AG08396 (cell line): ENCODE results near the gene NPAS2.

Experiments
- DNase-seq: peaks from one replicate; pipeline ENCODE4 v3.0.0; 2012; ENCODE audit warnings: low spot score, mixed read lengths

NPAS2 gene

DNA sequence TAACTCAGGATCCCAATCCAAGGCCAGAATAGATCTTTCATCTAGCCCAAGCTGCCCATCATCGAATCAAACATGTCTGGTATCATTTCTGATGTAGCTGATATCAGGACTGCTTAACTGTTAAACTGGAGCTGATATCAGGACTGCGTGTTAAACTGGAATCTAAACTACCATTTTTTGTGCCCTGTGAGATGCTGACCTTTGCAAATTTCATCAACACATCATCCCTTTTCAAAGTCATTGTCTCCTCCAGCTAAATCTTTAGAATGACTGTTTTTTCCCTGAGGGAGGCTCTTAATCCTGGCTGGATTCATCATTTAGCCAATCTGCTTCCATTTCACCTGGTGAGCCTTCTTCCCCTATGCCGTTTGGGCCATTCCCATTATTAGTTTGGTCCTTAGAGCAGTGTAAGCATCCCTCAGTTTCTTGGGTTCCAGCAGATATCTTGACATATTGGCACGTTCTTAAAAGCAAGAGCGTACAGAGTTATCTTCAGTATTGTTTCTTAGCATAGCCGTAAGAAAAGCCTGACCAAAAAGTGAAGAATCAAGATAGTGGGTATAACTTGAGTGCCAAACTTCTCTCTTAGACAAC lies 194.4 kb downstream of the NPAS2 start:
- DNase-seq: no peak

DNA sequence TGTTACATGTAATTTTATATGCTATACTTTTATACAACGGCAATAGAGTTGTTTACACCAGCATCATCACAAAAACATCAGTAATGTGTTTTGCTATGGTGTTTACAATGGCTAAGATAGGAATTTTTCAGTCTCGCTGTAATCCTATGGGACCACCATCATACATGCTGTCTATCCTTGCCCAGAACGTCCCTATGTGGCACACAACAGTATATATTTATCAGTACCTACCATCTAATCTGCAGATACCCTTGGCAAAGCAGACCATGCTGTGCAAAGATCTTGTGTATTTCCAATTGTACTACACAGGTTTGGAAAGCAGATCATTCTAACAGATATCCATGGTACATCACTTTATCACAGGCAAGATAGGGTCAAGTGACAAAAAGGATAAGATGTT lies 197.4 kb downstream of the NPAS2 start:
- DNase-seq: no peak

DNA sequence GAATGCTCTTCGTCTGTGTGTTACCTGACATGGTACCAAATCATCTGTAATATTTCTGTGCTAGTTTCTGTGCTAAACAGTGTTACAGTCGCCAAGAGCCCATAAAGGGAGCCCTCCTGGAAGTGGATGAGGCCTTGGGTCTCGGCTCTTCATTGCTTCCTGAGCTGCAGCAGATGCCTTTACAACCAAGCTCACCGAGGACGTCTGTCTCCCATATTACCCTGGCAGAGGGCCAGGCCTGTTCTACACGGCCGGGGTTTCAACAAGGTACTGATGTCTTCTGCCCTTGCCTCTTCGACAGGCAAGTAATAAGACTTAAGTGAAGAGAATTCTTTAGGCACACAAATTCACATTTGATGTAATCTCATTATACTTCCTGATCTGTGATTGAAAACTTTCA lies 199.0 kb downstream of the NPAS2 start:
- no peak for DNase-seq

DNA sequence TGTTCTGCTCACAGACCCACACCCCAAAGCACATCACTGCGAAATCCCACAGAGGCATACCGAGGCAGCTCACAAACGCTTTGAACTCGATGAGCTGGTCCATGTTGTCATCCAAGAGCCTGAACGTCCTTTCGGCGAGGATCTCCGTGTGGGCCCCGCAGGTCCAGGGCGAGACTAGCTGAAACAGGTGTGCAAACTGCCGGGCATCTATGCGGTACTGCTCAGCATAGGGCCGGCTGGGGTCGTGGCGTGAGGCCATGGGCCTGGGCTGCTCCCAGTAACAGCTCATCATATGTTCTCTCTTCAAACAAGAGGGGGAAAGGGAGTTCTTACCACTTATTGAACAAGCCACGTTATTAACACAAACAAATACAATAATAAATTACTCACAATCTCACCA lies 202.3 kb downstream of the NPAS2 start:
- no peak for DNase-seq

DNA sequence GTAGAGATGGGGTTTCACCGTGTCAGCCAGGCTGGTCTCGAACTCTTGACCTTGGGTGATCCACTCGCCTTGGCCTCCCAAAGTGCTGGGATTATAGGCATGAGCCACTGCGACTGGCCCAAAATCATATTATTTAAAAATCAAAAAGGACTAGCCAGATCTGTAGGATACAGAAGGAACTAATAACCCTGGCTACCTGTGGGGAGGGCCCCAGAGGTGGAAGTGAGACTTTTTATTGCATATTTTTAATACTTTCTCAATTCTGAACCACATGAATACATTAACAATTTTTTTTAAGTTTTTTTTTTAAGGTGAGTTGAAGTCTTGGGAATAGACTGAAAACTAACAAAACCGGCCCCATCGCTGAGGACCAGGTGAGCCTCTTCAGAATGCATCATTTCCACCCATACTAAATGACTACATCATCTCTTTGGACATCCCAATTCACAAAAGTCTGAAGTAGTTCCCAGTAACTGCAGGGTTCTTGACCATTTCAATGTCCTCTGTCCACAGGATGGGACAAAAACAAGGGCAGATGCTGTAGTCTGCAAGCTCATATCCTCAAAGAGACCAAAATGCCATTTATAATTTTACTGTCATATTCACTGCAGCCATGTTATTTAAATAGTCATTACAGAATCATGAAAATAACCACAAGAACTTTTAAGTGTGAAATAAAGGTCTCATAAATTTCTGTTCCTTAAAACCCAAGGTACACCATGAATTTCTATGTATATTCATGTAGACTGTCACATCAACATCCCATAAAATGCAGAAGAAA lies 203.6 kb downstream of the NPAS2 start:
- DNase-seq: no peak

DNA sequence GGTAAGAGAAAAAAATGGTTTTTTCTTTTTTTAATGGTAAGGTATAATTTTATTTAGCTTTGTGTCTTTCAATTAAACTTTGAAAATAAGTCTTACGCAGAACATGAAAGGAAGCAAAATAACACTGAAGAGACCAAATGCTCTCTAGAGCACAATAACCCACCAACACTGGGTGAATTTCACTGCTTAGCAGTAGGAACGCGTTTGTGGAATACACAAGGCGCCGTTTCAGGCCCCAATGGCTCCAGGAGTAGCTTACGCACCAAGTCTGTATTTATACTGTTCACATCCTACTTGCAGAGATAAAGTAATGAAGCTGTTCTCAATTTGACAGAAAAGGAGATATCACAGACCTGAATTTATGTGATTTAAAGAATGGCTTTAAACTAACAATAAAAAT lies 205.6 kb downstream of the NPAS2 start:
- DNase-seq: no peak

DNA sequence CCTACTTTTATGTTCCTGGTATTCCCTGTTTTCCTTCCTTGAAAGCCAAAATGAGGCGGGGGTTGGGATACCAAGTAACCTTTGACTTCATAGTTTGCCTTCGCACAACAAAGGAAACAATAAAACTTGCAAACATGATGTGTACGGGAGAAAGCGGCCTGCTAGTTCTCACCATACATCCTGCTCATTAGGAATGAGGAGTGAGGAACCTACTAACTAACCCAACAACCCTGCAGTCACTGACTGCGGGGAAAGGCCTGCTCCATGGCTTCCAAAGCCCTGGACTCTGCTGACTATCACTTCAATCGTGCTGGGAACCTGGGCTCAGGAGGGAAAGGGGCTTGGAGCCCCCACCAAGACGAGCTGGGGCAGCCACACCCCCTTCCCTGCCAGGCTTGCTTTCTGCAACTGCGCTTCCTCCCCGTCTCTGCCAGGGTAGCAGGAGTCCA lies 206.3 kb downstream of the NPAS2 start:
- DNase-seq: no peak

DNA sequence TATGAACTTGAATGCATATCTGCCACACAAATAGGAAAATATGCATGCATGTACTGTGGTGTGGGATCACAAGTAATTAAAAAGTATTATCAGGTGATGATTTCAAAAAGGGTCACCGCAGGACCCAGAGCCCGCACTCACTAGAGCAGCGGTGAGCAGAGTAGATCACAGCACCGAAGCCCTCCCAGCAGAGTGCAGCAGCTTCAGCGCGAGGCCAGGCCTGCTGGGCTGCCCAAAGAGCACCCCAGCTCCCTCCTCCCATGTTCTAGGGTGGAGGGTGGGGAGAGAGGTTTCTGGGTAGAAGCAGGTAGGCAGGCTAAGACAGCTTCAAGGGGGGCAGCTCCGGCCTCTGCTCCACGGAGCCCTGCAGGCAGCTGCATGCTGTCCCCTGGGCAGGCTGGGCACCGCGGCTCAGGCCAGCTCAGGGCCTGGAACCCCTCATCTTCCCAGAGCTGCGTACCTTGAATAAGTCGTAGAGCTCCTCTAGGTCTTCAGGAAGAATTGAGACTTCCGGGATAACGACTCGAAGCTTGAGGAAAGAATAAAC lies 207.1 kb downstream of the NPAS2 start:
- DNase-seq: no peak

DNA sequence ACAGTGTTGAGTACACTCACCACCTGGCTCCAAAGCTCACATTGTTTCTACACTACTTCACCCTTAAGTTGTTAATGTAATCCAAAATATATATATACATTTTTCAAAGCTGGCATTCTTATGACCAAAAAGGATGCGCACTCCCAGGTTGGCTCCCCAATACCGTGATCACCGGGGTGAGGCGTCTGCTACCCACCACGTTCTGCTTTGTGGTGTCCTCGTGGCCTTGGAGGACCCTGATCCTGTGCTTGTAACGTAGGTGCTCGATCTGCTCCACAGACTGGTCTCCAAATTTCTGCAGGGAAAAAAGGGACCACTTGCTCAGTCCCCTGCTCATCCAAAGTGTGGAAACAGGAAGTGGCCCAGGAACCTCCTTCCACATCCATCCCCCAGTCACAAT lies 207.9 kb downstream of the NPAS2 start:
- DNase-seq: no peak

DNA sequence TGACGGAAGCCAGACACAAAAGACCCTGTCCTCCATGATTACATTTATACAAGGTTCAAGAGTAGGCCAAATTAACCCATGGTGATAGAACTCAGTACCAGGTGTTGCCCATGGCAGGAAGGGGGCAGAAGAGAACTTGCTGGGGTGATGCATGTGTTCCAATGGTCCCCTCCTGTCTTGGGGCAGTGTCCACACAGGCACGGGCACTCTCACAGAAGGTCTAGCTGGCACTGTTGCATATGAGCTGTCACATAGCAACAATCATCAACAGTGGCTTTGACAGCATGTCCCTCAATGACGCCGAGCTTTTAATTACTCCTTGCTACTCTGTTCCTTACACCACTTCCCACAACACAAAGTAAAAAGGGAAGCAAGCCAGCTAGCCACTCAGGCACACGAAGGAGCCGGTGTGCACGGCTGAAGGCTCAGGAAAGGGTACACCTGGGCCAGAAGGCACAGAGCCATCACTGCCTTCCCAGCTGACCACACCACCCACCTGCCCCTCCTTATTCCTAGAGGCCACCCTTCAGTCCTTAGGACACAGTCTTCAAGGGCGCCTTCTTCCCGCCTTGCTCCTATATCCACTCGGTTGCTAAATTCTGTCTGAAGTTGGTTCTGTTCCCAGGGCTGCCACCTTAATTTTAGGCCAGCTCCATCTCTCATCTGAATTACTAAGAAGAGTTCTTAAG lies 211.1 kb downstream of the NPAS2 start:
- DNase-seq: no peak

DNA sequence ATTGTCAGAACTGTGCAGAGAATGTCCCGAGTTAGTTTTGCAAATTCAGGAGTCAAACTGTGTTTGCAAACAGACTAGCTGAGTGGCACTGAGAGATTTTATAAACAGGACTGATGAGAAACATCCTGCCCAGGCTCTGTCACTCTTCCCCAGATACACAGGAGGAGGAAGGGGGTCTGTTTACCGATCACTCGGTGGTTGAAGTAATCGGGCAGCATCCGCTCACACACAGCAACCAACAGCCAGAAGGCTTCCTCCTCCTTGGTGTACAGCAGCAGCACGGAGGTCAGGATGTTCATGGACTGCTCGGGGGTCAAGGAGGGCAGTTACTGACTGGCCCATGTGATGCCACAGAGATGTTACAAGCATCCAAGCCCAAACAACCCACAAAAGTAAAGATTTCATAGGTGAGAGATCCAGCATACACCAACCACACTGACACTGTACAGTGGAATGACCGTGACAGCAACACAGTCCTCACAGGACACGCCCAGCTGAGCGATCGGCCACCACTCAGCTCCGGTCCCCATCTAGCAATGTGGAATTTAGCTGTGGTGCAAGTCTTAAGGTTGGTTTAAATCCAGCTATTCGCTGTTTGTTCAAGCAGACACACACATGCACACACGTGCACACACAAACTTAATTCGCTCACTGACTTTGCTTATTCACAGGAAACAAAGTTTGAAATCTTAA lies 212.3 kb downstream of the NPAS2 start:
- no peak for DNase-seq

DNA sequence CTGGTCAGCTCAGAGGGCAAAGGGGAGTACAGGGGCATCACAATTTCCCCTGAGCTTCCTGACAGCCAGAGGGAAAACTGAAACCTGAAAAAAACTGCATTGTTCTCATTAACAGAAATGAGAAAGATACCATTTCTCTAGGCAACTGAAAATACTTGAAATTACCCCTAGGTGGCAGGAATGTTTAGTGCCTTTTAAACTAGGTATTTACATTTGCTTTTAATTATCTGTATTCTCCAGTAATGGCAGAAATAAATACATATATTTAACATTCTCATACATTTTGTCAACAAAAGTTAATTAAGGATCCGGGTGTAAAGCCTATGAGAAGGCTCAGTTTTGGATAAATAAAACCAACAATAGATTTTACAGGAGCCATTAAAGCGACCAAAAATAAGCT lies 216.6 kb downstream of the NPAS2 start:
- DNase-seq: peak; percentile 37

DNA sequence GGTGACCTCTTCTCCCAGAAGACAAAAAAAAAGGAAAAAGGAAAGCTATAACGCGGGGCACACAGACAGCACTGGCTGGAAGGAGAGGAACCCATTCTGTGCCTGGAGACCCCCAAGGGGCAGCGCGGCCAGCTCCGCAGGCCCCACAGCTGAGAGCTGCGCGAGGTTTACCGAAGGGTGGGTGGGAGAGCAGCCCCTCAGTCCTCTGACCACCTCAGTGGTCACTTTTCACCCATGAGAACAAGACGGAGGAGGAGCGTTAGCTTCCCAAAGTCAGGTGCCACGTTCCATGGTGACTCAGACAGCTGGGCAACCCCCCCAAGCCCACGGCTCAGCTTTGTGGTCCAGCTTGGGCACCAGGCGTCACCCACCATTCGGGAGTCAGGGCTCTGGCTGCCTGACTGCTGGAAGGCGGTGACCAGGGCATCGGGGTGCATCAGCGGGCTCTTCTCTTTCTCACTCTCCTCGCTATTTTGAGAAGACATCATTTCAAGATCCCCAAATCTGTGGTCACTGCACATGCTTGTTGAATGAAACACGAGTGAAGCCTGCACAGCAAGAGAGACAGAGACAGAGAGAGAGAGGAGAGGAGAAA lies 217.3 kb downstream of the NPAS2 start:
- no peak for DNase-seq

DNA sequence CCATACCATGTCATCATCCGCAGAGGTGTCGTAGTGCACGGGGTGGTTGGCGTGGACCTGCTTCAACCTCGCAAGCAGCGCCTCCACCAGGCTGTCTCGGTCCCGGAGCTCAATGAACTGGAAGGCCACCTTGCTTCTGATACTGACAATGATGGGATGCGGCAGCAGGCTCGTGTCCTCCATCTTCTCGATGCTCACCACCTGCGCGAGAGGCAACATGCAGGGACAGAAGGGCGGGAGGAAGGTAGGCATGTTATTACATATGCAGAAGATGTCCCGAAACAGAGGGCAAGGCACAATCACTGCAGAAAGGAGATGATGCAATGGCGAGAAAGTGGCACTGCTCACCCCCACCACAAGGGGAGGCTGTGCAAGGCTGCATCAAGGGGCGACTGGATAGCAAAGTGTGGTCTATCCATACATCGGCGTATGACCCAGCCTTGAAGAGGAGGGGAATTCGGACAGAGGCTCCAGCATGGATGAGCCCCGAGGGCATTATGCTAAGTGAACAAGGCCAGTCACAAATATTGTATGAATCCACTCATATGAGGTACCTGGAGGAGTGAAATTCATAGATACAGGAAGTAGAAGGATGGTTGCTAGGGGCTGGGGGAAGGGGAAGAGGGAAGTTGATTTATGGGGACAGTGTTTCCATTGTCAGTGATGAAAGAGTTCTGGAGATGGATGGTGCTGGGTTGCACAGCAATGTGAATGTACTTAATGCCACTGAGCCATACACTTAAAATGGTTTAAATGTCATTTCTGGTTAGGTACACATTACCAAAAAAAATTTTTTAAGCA lies 218.7 kb downstream of the NPAS2 start:
- no peak for DNase-seq

DNA sequence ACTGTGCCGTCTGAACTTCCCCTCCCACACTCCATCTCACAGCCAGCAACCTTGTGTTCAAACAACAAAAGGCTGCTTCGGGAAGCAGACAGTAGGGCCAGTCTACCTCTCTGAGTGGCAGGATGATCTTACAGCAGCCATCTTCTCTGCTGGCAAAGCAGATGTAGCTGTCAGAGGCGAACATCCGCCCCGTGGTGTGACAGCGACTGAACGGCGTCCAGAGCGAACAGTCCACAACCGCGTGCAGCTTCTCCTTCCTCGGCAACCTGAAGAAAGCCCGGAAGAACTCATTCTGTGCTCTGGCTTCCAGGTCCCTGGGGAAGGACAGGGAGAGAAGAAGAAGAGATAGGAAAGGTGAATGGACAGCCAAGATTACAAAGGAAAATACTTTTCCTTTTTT lies 220.1 kb downstream of the NPAS2 start:
- no peak for DNase-seq

DNA sequence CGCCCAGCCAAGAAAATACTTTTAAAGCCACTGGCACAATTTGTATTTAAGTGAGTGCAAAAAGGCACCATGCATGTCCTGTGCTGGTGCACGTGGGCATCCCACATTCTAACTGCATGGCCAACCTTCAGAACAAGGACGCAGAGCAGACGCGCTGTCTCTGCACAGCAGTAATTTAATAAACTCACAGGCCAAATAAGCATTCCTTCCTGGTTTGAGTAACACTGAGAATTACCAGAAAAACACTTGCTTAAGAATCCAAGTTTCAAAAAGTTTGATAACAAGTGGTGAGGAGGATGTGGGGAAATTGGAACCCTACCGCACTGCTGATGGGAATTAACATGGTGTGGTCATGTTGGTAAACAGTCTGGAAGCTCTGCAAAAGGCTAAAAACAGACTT lies 220.8 kb downstream of the NPAS2 start:
- DNase-seq: no peak

DNA sequence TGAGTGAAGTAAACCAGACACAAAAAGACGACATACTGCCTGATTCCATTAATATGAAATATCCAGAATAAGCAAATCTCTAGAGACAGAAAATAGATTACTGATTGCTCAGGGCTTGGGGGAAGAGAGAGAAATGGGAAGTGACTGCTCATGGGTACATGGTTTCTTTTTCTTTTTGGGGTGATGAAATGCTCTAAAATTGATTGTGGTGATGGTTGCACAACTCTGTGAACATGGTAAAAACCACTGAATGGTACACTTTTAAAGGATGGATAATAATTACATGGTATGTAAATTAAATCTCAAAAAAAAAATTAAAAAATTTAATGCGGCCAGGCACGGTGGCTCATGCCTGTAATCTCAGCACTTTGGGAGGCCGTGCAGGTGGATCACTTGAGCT lies 221.5 kb downstream of the NPAS2 start:
- no peak for DNase-seq

DNA sequence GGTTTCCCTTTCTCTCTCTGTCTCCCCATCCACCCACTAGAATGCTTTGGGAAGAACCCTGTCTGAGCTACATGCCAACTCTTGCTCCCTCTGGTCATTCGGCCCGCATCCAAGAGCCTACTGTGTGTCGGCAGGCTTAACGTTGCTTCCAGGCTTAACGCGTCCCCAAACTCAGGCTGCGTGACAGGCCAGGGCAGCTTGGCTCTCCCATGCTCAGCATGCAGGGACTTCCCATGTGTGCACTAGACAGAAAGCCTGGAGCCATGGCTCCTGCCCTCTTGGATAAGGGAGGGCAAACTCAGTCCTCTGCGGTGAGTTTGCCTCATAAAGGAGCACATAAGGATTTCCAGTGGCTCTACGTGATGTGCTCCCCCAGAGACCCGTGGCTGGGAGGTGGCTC lies 225.4 kb downstream of the NPAS2 start:
- DNase-seq: no peak
